ENCODE measurements around the gene ATP5IF1.

GRCh38 chr1:28258628-28259251 lies 22.8 kb downstream of the ATP5IF1 start:
- TF ChIP-seq GATA3 (IDR thresholded peaks at IDR 0.05; ENCODE audit: low read depth, low read length) (no peak), GATA2 (IDR thresholded peaks at IDR 0.05; ENCODE audit: low read depth, low read length) (no peak)
